GM12873 (cell line): ENCODE data around the gene GHRL.

Experiments
- TF ChIP-seq, protein P1 (sequence below): IDR thresholded peaks from 2 replicates; pipeline ENCODE4 v1.5.1; 2012; ENCODE audit warnings: low read depth, mild to moderate bottlenecking, moderate library complexity, low read length, control low read depth; ENCODE audit not compliant: insufficient read depth; ENCODE audit errors: missing control alignments

The GHRL gene

DNA sequence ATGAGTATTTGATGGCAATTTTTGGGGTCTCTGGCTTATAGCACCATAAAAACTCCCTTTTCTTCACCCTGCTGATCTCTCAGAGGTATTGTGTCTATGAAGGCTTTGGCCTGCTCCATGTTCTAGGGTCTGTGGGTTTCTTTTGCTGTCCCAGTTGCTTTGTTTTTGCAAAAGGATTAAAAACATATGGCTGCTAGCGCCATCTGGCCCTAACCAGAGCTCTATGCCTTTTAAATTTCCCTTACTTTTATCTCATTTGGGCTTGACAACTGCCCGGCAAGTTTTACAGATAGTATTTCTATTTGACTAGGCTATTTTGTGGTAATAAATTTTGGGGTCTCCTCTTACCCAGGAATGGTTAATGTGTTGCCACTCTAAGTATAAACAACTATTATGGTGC lies 6.4 kb upstream of the GHRL start:
- TF ChIP-seq, protein P1, sequence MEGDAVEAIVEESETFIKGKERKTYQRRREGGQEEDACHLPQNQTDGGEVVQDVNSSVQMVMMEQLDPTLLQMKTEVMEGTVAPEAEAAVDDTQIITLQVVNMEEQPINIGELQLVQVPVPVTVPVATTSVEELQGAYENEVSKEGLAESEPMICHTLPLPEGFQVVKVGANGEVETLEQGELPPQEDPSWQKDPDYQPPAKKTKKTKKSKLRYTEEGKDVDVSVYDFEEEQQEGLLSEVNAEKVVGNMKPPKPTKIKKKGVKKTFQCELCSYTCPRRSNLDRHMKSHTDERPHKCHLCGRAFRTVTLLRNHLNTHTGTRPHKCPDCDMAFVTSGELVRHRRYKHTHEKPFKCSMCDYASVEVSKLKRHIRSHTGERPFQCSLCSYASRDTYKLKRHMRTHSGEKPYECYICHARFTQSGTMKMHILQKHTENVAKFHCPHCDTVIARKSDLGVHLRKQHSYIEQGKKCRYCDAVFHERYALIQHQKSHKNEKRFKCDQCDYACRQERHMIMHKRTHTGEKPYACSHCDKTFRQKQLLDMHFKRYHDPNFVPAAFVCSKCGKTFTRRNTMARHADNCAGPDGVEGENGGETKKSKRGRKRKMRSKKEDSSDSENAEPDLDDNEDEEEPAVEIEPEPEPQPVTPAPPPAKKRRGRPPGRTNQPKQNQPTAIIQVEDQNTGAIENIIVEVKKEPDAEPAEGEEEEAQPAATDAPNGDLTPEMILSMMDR: no peak

DNA sequence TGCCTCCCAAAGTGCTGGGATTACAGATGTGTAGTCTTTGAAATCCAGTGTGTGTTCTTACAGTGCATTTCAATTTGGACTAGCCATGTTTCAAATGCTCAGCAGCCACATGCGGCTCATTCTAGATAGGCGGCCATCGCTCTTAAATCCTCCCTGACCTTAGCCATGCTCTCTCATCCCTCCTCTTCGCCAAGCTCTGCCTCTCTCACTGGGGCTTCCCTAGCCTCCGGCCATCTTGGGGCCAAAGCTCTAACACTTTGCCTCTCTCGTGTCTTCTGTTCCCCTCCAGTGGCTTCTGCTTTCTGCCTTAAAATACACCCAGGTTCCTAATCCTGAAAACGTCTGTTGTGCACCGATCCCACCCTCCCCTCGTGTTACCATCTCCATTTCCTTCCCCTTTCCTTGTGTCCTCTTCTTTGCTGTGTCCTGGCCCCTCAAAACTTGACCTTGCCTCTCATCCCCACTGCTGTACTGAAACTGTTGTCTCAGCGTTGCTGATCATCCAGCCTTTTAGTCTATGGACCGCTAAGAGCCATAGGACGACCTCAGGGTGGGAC lies 1.4 kb upstream of the GHRL start:
- TF ChIP-seq, protein P1: no peak

DNA sequence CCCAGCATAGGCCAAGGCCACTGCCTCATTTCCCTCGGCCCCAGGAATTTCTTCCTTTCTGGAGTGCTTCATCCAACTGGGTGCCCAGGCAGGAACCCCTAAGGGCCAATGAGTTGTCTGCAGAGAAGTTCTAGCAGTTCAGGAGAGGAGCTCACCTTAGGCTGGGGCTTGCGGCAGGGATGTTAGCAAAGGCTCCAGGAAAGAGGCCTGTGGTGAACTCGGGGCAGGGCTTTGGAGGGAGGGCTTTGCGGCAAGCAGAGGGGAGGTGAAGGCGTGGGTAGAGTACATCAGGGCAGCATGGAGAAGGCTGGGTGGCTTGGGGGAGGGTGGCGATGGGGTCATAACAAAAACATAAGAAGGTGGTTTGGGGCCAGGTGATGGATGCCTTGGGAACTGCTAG lies 1.1 kb downstream of the GHRL start:
- TF ChIP-seq, protein P1: no peak

DNA sequence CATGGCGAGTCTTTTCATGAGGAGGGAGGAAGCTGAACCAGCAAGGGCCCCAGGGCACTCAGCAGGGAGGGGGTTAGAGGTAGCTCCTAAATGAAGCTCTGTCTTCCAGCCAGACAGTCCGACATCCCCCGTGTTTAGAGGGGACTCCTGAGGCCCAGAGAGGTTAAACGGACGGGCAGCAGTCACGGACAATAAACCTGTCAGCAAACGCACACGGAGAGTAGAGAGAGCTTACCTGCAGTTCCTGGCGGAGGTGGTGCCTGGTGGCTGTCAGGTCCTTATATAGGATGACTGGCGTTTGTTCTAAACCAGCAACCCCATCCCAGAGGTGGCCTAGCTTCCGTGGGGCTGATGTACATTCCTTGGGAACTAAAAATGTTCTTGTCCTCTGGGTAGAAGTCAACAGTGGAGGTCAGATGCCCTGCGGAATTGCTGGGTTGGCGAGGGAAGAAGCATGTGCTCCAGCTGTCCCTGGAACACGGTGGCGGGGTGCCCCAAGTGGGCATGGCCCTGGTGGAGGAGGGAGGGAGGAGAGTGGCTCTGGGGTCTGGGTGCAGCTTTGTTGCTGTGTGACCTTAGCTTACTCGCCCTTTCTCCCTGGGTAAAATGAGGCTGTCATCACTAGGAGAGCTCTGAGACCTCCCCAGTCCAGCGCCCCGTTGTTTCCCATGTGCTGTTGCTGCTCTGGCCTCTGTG lies 2.1 kb downstream of the GHRL start:
- TF ChIP-seq, protein P1: no peak

DNA sequence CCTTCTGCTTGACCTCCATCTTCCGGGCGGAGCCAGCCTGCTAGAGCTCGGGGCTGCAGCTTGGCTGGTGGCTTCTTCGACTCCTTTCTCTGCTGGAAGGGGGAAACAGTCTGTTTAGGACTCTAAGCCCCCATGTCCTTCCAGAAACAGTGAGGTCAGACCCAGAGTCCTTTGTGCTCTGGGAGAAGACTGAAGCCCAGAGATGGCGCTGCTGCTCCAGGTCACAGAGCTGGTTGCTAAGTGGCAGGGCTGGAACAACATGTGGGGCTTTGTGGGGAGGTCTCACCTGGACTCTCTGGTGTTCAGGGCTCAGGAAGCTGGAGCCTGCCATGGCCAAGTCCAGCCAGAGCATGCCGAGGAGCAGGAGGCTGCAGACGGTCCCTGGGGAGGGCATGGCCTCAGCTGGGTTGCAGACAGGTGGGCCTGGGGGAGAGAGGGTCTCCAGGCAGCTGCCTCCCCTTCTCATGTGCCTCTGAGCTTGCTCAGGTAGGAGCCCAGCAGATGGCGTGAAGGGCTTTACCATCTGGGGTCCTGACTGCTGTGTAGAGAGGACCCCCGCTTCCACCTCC lies 2.9 kb downstream of the GHRL start:
- TF ChIP-seq, protein P1: no peak

DNA sequence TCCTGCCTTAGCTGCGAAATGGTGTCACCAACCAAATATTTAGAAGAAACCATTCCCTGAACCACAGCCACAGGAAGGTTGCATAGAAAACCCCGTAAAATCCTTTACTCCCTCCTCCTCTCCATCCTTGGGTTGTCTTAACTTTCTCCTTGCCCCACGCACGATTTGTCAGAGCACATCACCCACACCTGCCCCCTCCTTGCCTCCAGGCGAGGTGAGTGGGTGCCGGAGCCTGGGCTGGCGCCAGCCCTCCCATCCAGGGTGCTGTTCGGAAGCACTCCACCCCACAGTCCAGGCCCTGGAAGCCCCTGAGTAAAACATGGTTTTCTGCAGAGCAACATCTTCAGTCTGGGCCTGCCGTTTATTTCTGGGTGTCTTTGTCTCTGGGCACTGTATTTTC lies 3.7 kb downstream of the GHRL start:
- TF ChIP-seq, protein P1: no peak

DNA sequence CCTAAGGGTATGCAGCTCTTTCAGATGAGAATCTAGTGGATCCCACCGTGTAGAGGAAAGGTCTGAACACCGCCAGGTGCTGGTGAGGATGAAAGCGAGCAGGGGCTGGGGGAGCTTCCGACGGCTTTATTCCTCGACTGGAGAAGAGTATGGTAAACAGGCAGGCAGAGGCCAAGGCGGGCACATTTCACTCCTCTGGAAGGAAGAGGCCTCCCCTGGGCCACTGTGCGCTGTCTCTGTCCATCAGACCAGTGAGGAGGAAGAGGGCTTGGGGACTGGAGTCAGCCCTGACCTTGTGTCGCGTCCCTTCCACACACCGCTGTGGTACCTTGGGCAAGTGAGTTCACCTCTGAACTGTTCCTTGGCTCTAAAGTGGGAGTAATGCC lies 4.2 kb downstream of the GHRL start:
- TF ChIP-seq, protein P1: no peak
